Metanephros (tissue), 1 donor: ENCODE data around the gene SLFNL1. TPM values are rescaled to one million over a fixed set of nuclear protein-coding genes. Genes with fewer than 3 reads are reported as not detected.

ENCODE experiments used
- total RNA-seq: library from RNA; depleted of rRNA; stranded (reverse); fragments of >200 nt; gene quantifications from one replicate; pipeline ENCODE4 v1.2.3, GENCODE V29; 2014

SLFNL1 gene
- total RNA-seq: 1.2 TPM

DNA sequence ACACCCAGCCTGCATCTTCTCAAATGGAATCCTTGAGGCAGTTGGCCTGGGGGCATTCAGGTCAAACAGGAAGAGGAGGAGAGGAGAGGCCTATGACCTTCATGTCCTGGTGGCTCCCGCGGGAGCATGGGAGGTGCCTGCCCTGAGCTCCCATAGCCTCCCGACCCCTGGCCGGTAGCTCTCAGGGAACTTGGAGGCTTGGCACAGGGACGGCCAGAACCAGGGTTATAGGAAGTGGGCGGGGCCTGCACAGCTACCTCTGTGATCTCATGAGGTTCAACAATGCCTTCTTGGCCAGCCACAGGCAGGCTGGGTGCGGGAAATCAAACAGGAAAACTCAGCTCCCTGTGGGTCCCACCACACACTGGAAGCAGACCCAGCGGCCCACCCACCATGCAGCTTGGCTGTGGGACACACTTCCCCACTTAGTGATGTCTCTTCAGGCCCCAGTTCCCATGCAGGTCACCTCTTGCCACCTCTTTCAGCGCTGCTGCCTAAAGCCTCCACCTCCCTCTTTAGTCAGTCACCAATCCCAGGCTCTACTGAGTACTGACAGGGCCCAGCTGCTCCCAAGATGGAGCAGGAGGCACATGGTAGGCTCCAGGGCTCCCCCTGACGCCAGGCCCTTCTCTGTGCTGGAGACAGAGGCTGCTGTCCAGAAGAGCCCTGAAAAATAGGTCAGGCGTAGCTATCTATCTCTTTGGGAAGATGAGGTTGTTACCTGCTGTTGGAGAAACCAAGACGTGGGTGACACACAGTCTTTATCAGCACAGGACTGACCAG lies at the start of gene SLFNL1:
Gene SLFNL1, minus strand, starts transcription at position 200 of the 783 bp plus-strand sequence. CDS start 1,065 bp downstream, outside the sequence.

DNA sequence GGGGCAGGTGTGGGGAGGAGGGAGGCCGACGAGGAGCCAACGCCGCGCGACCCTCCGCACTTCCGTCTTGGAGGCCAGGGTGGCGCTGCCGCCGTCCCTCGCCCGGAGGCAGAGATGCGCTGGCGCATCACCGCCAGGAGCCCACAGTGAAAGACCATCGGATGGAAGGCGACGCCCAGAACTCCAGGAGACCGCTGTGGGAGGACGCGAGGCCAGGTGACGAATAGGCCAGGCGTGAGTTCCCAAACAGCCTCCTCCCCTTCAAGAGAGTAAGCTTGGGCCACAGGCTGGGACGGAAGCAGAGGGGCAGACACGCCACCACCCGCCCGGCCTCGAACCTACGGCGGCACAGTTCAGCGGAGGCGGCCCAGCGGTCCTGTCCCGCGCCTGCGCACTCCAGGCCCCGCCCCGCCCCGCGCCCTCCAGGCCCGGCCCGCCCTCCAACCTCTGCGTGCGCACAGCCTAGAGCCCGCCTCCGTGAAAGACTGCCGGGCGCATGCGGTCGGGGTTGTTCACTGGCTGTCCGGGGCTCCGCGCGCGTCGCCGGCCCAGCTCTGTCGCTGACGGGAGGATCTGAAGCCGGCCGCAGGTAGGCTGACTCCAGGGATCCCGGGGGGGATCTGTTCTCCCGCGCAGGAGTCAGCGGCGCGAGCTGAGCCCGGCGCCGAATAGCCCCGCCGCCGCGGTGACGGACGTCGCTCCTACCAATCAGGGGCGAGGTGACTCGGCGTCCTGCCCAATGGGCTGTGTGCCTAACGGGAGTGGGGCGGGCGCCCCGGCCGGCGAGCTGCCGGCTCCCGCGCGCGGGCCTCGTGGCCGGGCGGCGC lies 42.1 kb downstream of the SLFNL1 start, which contains the start of gene CTPS1:
Gene CTPS1, plus strand, starts transcription at position 456 of the 827 bp plus-strand sequence. CDS start 3,595 bp downstream, outside the sequence.

Other genes with a start within 250 kb of the SLFNL1 start
- gene KCNQ4, start 237.9 kb downstream of the SLFNL1 start, total RNA-seq: 8.6 TPM
- 15.0 TPM for gene CITED4, start 159.4 kb downstream of the SLFNL1 start, total RNA-seq
- 14.4 TPM for gene CTPS1, start 42.0 kb downstream of the SLFNL1 start, total RNA-seq
- 53.2 TPM for gene SCMH1, start 220.6 kb upstream of the SLFNL1 start, total RNA-seq